Endothelial cell of umbilical vein (primary cell): Measurements from ENCODE around the gene JTB. TPM values are rescaled to one million over a fixed set of nuclear protein-coding genes. Genes with fewer than 3 reads are reported as not detected.
"Not testable (repeated sequence)": the region's sequence is repeated elsewhere in the genome, so short reads cannot be mapped to it uniquely, and the experiment has no call there.

Source experiments
- BruUV-seq: library from RNA; stranded (reverse); fragments of 400-500 nt; replicated peaks from 2 replicates; lab custom pipeline; 2021; lab: Mats Ljungman, UMichigan
- CTCF ChIA-PET: fragments of 300-600, 350-600 bp; sonication (Branson Sonifier 250); formaldehyde crosslinking; loops from one replicate; lab custom pipeline; 2021; ENCODE audit warnings: antibody characterized with exemption, inconsistent platforms; lab: Charles Lee
- POLR2A ChIA-PET: fragments of 300-600, 350-600 bp; sonication (Branson Sonifier 250); formaldehyde crosslinking; loops from one replicate; lab custom pipeline; 2021; ENCODE audit warnings: antibody characterized with exemption, inconsistent platforms; lab: Charles Lee
- DNase-seq: peaks from one replicate; pipeline ENCODE4 v3.0.0-alpha.2; 2011; ENCODE audit warnings: low read depth, low spot score
- FAIRE-seq: peaks from 2 replicates; lab custom pipeline; 2011; peaks lifted over from hg19 to GRCh38; lab: Jason Lieb, UNC
- H2AFZ ChIP-seq: 2 replicates; pipeline ENCODE4 v1.6.0; 2012; ENCODE audit warnings: low read depth, low read length, control low read depth, inconsistent platforms
- H3K27ac ChIP-seq: 2 replicates; pipeline ENCODE4 v1.5.1; 2011; ENCODE audit warnings: low read depth, mild to moderate bottlenecking, control low read depth, low read length, moderate library complexity; ENCODE audit not compliant: insufficient read depth
- H3K27me3 ChIP-seq, 2 experiments: 2 replicates each; pipeline versions ENCODE4 v1.6.0 to v1.6.1; 2011; ENCODE audit warnings: low read length in 2 of 2, mixed read lengths in 1 of 2; ENCODE audit not compliant: control insufficient read depth in 2 of 2, insufficient read depth in 2 of 2
- H3K36me3 ChIP-seq, 2 experiments: 2 replicates in 1 of 2; 3 replicates in 1 of 2; pipeline ENCODE4 v1.5.1; 2011; ENCODE audit warnings: low read length in 2 of 2, mild to moderate bottlenecking in 1 of 2, moderate library complexity in 1 of 2; ENCODE audit not compliant: control insufficient read depth in 2 of 2, insufficient read depth in 2 of 2; ENCODE audit errors: extremely low read depth in 1 of 2
- H3K4me1 ChIP-seq: 3 replicates; pipeline ENCODE4 v1.5.1; 2011; ENCODE audit warnings: mild to moderate bottlenecking, low read length; ENCODE audit not compliant: control insufficient read depth, insufficient read depth; ENCODE audit errors: extremely low read depth
- H3K4me2 ChIP-seq: 2 replicates; pipeline ENCODE4 v1.6.1; 2011; ENCODE audit warnings: low read length, control low read depth, mixed read lengths; ENCODE audit not compliant: insufficient read depth
- H3K4me3 ChIP-seq, 3 experiments: fragments of 200-600 bp in 1 of 3; sonication (generic), shearing (Covaris generic) in 1 of 3; replicated peaks in 1 of 3; 2 replicates each; pipeline ENCODE4 v1.5.1; 2011 to 2016; ENCODE audit warnings: control low read depth in 3 of 3, low read length in 3 of 3, mild to moderate bottlenecking in 2 of 3, inconsistent platforms in 1 of 3, low read depth in 1 of 3, moderate library complexity in 1 of 3; ENCODE audit not compliant: insufficient read depth in 1 of 3
- H3K79me2 ChIP-seq: 2 replicates; pipeline ENCODE4 v1.6.0; 2012; ENCODE audit warnings: low read length, inconsistent platforms; ENCODE audit not compliant: control insufficient read depth, insufficient read depth
- H3K9ac ChIP-seq: replicated peaks from 2 replicates; pipeline ENCODE3; 2011; ENCODE audit warnings: low read length, control low read depth; ENCODE audit not compliant: insufficient read depth; ENCODE audit errors: extremely low read depth
- H3K9me1 ChIP-seq: replicated peaks from 3 replicates; pipeline ENCODE4 v1.6.0; 2011; ENCODE audit warnings: mild to moderate bottlenecking, low read length; ENCODE audit not compliant: control insufficient read depth, insufficient read depth; ENCODE audit errors: extremely low read depth
- H3K9me3 ChIP-seq: replicated peaks from 2 replicates; pipeline ENCODE4 v1.5.1; 2012; ENCODE audit warnings: low read length, inconsistent platforms; ENCODE audit not compliant: control insufficient read depth, insufficient read depth
- H4K20me1 ChIP-seq: replicated peaks from 2 replicates; pipeline ENCODE3; 2011; ENCODE audit warnings: mild to moderate bottlenecking, low read length; ENCODE audit not compliant: control insufficient read depth, insufficient read depth; ENCODE audit errors: extremely low read depth
- EZH2 ChIP-seq: IDR thresholded peaks from 2 replicates; pipeline ENCODE4 v1.6.1; 2012; ENCODE audit warnings: borderline replicate concordance, low read depth, mild to moderate bottlenecking, moderate library complexity, low read length, inconsistent platforms; ENCODE audit not compliant: severe bottlenecking
- GATA2 ChIP-seq: IDR thresholded peaks from 2 replicates; pipeline ENCODE4 v1.7.0; 2011; ENCODE audit warnings: low read depth, mild to moderate bottlenecking, moderate library complexity, mixed read lengths, low read length; ENCODE audit not compliant: insufficient read length, insufficient read depth
- MYC ChIP-seq: IDR thresholded peaks from one replicate; pipeline ENCODE4 v1.6.1; 2011; ENCODE audit warnings: mild to moderate bottlenecking, low read depth, low read length
- POLR2A ChIP-seq: IDR thresholded peaks from 2 replicates; pipeline ENCODE4 v1.6.1; 2012; ENCODE audit warnings: low read depth, mild to moderate bottlenecking, control low read depth, low read length
- POLR2AphosphoS5 ChIP-seq: IDR thresholded peaks from 2 replicates; pipeline ENCODE4 v1.6.1; 2012; ENCODE audit warnings: low read depth, mild to moderate bottlenecking, control low read depth, low read length, moderate library complexity; ENCODE audit not compliant: insufficient read depth
- dilution Hi-C: fragments of 300-500 bp; cut with MboI; formaldehyde crosslinking; loops from one replicate; pipeline ENCODE4 v1.15.0; 2019; ENCODE audit warnings: low sequenced_read_pairs; ENCODE audit not compliant: extremely low pct_ligation_motif_present
- intact Hi-C: fragments of 100-400 bp; cut with micrococcal nuclease; formaldehyde crosslinking; loops from one replicate; pipeline ENCODE4 v1.10.0; 2022
- polyA plus RNA-seq, 4 experiments: library from polyadenylated mRNA; depleted of rRNA in 3 of 4; stranded (reverse) in 3 of 4; unstranded in 1 of 4; fragments of >200 nt; gene quantifications; 2 replicates each; pipeline versions ENCODE4 v1.2.1 to v1.2.3, GENCODE V29; 2011 to 2012; ENCODE audit warnings: missing spikeins in 1 of 4
- total RNA-seq: library from RNA; stranded (reverse); gene quantifications from 2 replicates; pipeline ENCODE4 v1.2.3, GENCODE V29; 2021
- TF ChIP-seq, protein P1 (sequence below), 2 donors: IDR thresholded peaks; 1 replicate in 1 of 2; 2 replicates in 1 of 2; pipeline ENCODE4 v1.5.1; 2011; ENCODE audit warnings: low read length in 2 of 2, mild to moderate bottlenecking in 2 of 2, moderate library complexity in 2 of 2, control low read depth in 1 of 2, inconsistent platforms in 1 of 2, low read depth in 1 of 2; ENCODE audit not compliant: insufficient read depth in 1 of 2; ENCODE audit errors: extremely low read depth in 1 of 2

Gene JTB
- total and polyA plus RNA-seq, 2 donors (not counting 3 experiments of a cell fraction or from before 2014, with no cell fraction given), result 90.2 to 149 TPM

DNA sequence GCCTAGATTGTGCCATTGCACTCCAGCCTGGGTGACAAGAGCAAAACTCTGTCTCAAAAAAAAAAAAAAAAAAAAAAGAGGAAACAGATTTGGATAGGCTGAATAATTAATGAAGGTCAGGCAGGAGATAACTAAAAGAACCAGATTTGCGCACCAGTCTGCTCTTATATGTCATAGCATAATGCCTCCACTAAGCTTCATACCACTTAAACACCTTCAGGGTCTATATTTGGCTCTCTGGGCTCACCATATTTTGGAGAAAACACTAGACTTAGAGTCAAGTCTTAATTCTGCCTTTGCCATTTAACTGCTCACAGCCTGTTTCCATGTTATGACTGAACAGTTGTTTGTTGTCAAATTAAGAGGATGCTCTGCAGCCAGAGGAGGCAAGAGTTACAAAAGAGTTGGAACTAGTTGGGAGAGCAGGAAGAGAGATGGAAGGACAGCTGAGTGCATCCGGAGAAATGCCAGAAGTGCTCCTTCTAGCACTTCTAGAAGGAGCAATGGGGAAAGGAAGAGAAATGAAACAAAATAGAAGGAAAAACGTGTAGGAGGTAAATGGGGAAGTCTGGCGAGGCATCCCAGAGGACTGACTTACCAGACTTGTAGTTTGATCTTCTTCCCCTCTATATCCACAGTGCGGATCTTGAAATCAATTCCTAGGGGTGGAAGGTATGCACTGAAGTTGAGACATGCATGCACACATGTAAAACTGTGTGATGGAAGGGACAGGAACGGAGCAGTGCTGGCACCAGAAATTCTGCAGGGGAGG, 6.8 kb upstream of the JTB start:
- H3K9me1 ChIP-seq, result no peaks in the 10 kb centered on the region
- dilution Hi-C loops (no loop called here), intact Hi-C loops (no loop called here)
- H3K4me2 ChIP-seq, result peak overlapping the region; percentile 91
- DNase-seq (no peak), FAIRE-seq (no peak)
- no TSS peak for BruUV-seq
- H3K79me2 ChIP-seq, result peaks cover 16% of the 10 kb centered on the region
- POLR2A ChIA-PET, result no interaction called here
- TF ChIP-seq GATA2 (no peak), EZH2 (no peak), POLR2A (no peak), MYC (no peak), POLR2AphosphoS5 (no peak)
- TF ChIP-seq, protein P1, sequence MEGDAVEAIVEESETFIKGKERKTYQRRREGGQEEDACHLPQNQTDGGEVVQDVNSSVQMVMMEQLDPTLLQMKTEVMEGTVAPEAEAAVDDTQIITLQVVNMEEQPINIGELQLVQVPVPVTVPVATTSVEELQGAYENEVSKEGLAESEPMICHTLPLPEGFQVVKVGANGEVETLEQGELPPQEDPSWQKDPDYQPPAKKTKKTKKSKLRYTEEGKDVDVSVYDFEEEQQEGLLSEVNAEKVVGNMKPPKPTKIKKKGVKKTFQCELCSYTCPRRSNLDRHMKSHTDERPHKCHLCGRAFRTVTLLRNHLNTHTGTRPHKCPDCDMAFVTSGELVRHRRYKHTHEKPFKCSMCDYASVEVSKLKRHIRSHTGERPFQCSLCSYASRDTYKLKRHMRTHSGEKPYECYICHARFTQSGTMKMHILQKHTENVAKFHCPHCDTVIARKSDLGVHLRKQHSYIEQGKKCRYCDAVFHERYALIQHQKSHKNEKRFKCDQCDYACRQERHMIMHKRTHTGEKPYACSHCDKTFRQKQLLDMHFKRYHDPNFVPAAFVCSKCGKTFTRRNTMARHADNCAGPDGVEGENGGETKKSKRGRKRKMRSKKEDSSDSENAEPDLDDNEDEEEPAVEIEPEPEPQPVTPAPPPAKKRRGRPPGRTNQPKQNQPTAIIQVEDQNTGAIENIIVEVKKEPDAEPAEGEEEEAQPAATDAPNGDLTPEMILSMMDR (IDR thresholded peaks at IDR 0.05; ENCODE audit: extremely low read depth in 1 of 2, insufficient read depth in 1 of 2, low read depth in 1 of 2, low read length in 2 of 2), result no peak
- no peaks in the 10 kb centered on the region for H3K27me3 ChIP-seq
- H4K20me1 ChIP-seq, result no peaks in the 10 kb centered on the region
- no peaks in the 10 kb centered on the region for H3K9me3 ChIP-seq
- peak overlapping the region in 1 of 3 experiments; percentile 81 for H3K4me3 ChIP-seq
- H2AFZ ChIP-seq, result no peak overlapping the region
- peaks cover 5 to 10% of the 10 kb centered on the region in 2 experiments for H3K36me3 ChIP-seq
- H3K27ac ChIP-seq, result no peak overlapping the region
- CTCF ChIA-PET, result interaction anchor here (0.7 to 2.2 kb wide), 2 partner anchors 10 to 38 kb away, joined by 3 to 9 read pairs; partner anchors contain the start of gene DENND4B
- H3K4me1 ChIP-seq, result peaks cover 19% of the 10 kb centered on the region
- no peak overlapping the region for H3K9ac ChIP-seq

DNA sequence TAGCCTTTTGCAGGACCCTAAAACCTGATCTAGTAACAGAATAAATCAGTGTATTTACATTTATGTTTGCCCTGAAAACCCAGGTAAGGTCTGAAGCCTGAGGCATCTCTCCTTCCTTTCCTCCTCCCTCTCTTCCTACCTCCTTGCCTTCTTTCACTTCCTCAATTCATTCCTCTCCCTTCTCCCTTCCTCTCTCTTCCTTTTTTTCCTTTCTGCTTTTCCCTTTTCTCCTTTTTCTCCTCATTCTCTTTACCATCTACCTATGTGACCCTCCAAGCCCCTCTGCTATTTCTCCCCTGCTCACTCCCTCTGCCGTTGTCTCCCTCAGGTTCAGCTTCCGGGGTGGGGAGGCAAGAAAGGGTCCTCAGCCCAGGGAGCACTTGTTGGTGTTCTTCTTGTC, 4.3 kb upstream of the JTB start:
- H2AFZ ChIP-seq, intact Hi-C loops, FAIRE-seq, H3K9me3 ChIP-seq, H3K9ac ChIP-seq, H4K20me1 ChIP-seq, CTCF ChIA-PET, H3K4me3 ChIP-seq, dilution Hi-C loops, H3K4me2 ChIP-seq, POLR2A ChIA-PET, H3K27ac ChIP-seq, DNase-seq, H3K9me1 ChIP-seq, H3K36me3 ChIP-seq, H3K27me3 ChIP-seq: not testable (repeated sequence)
- H3K79me2 ChIP-seq, result peaks cover 21% of the 10 kb centered on the region
- H3K4me1 ChIP-seq, result peaks cover 17% of the 10 kb centered on the region
- BruUV-seq, result TSS peak; percentile 28

DNA sequence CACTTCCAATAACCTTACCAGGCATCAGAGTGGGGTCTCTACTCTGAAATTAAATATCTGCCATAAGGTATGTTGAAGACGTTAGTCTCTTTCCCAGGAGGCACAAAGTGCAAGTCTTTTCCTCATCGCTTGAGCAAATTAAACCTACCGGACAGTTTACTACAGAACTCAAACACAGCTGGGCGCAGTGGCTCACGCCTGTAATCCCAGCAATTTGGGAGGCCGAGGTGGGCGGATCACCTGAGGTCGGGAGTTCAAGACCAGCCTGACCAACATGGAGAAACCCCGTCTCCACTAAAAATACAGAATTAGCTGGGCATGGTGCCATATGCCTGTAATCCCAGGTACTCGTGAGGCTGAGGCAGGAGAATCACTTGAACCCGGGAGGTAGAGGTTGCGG, 1.6 kb upstream of the JTB start:
- H3K4me3 ChIP-seq, H3K27me3 ChIP-seq, DNase-seq, POLR2A ChIA-PET, dilution Hi-C loops, intact Hi-C loops, FAIRE-seq, H3K27ac ChIP-seq, H4K20me1 ChIP-seq, H3K9me1 ChIP-seq, H2AFZ ChIP-seq, H3K9me3 ChIP-seq, BruUV-seq, H3K9ac ChIP-seq, H3K4me2 ChIP-seq, H3K4me1 ChIP-seq: not testable (repeated sequence)
- Histone ChIP-seq H3K36me3 (peaks cover 8 to 18% of the 10 kb centered on the region in 2 experiments), H3K79me2 (peaks cover 17% of the 10 kb centered on the region)
- CTCF ChIA-PET, result interaction anchor here (3.9 kb wide), 1 partner anchor 16 kb away, joined by 21 read pairs; the partner anchor contains the start of gene SLC39A1
